Lung (tissue), 12 donors: Measurements from ENCODE around the gene MDC1. TPM values are rescaled to one million over a fixed set of nuclear protein-coding genes. Genes with fewer than 3 reads are reported as not detected.

ENCODE experiments used
- ATAC-seq: fragments of 200-7000 bp; cut with Tn5 transposase; one replicate; pipeline ENCODE4 v1.9.1; 2020; ENCODE audit warnings: moderate number of reproducible peaks; ENCODE audit not compliant: insufficient read depth, low FRiP score
- DNase-seq, 3 donors: peaks; one replicate each; pipeline ENCODE4 v3.0.0-alpha.2; 2013 to 2017
- H3K27ac ChIP-seq, 2 donors: one replicate each; pipeline ENCODE4 v1.5.1; 2013; ENCODE audit warnings: mild to moderate bottlenecking in 2 of 2, moderate library complexity in 2 of 2, control low read depth in 1 of 2, inconsistent platforms in 1 of 2, low read depth in 1 of 2, low read length in 1 of 2
- H3K27me3 ChIP-seq, 3 donors: one replicate each; pipeline ENCODE4 v1.5.1; 2013; ENCODE audit warnings: low read length in 2 of 3; ENCODE audit not compliant: control insufficient read depth in 3 of 3, insufficient read depth in 3 of 3
- H3K36me3 ChIP-seq, 4 donors: one replicate each; pipeline ENCODE4 v1.5.1; 2013; ENCODE audit warnings: low read length in 4 of 4, mild to moderate bottlenecking in 1 of 4, moderate library complexity in 1 of 4; ENCODE audit not compliant: control insufficient read depth in 4 of 4, insufficient read depth in 4 of 4
- H3K4me1 ChIP-seq, 5 donors: one replicate each; pipeline ENCODE4 v1.5.1; 2013; ENCODE audit warnings: low read length in 5 of 5, mild to moderate bottlenecking in 2 of 5, moderate library complexity in 1 of 5; ENCODE audit not compliant: control insufficient read depth in 5 of 5, insufficient read depth in 5 of 5
- H3K4me3 ChIP-seq: one replicate; pipeline ENCODE4 v1.5.1; 2013; ENCODE audit warnings: mild to moderate bottlenecking, control low read depth, moderate library complexity
- H3K9ac ChIP-seq, 2 donors: one replicate each; pipeline ENCODE4 v1.5.1; 2013; ENCODE audit warnings: low read length in 2 of 2, control low read depth in 1 of 2; ENCODE audit not compliant: insufficient read depth in 1 of 2
- H3K9me3 ChIP-seq, 4 donors: one replicate each; pipeline ENCODE4 v1.5.1; 2013; ENCODE audit warnings: low read length in 3 of 4, mild to moderate bottlenecking in 1 of 4, moderate library complexity in 1 of 4; ENCODE audit not compliant: control insufficient read depth in 4 of 4, insufficient read depth in 3 of 4
- CTCF ChIP-seq: IDR thresholded peaks from 2 replicates; pipeline ENCODE4 v1.5.1; 2012; ENCODE audit warnings: mild to moderate bottlenecking; ENCODE audit errors: control extremely low read depth, extremely low read depth
- WGBS, 2 donors: extraction: QIAGEN DNeasy Blood & Tissue Kit; methylation state at CpG; one replicate each; pipeline ENCODE4 v1.1.7; 2013; 5-methylcytosine and 5-hydroxymethylcytosine counted together
- polyA plus RNA-seq, 2 donors: library from polyadenylated mRNA; stranded (reverse); fragments of 200-250 nt; gene quantifications; one replicate each; pipeline ENCODE4 v1.2.1, GENCODE V29; 2013
- total RNA-seq, 2 donors: library from RNA; depleted of rRNA in 1 of 2; stranded (reverse); fragments of >200 nt in 1 of 2; gene quantifications; one replicate each; pipeline ENCODE4 v1.2.1, GENCODE V29; 2014 to 2021
- donor health status: control.
- donor health status: control.
- donor health status: Bipolar disorder and iron deficiency.
- donor health status: healthy.
- donor health status: DM: yes; HTN: yes; CAD: no.

The MDC1 gene
- total and polyA plus RNA-seq, 4 donors: 9.9 to 34.0 (median 12.4) TPM

- Histone ChIP-seq H3K9me3 (no peaks in the 10 kb centered on the region), H3K4me3 (no peak overlapping the region), H3K4me1 (peaks cover 2 to 16% (median 12%) of the 10 kb centered on the region in 5 donors), H3K27me3 (no peaks in the 10 kb centered on the region), H3K9ac (no peak overlapping the region), H3K27ac (peak overlapping the region in 1 of 2 donors; percentile 53), H3K36me3 (no peaks in the 10 kb centered on the region)
- WGBS, 2 donors: 86 to 92% methylated on average over 12 of the region's 12 CpGs
- TF ChIP-seq CTCF: no peak
- DNase-seq (no peak), ATAC-seq (no peak)
Observed at GRCh38 chr6:30749554-30750378, 32.7 kb upstream of the MDC1 start.

DNA sequence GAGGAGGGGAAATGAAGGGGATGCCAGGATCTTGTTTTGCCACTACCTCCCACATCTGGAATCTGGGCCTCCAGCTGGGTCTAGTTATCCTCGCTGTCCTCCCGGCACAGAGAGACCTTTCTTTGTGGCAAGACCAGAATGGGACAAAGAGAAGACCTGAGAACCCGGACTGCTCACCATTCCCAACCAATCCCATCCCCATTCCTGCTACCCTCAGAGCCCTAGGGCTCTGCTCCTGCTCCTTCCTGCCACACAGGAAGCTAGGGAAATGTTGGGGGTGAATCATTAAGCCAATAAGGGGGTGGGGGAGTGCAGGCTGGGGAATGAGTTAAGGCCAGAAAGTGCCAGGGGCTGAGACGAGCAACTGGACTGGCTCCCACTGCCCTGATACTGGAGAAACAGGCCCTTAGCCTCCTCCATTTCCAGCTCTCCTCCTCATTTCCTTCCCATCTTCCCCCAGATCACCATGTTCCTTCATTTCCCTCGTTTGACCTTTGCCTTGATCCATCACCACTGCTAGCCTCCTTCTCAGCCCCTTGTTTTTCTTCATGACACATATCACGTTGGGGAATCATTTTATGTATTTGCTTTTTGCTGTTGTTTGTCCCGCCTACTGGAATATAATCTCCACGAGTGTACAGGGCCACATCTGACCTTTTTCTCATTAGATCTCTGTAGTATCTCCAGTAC, 31.9 kb upstream of the MDC1 start:
- DNase-seq: no peak
- ATAC-seq: no peak

DNA sequence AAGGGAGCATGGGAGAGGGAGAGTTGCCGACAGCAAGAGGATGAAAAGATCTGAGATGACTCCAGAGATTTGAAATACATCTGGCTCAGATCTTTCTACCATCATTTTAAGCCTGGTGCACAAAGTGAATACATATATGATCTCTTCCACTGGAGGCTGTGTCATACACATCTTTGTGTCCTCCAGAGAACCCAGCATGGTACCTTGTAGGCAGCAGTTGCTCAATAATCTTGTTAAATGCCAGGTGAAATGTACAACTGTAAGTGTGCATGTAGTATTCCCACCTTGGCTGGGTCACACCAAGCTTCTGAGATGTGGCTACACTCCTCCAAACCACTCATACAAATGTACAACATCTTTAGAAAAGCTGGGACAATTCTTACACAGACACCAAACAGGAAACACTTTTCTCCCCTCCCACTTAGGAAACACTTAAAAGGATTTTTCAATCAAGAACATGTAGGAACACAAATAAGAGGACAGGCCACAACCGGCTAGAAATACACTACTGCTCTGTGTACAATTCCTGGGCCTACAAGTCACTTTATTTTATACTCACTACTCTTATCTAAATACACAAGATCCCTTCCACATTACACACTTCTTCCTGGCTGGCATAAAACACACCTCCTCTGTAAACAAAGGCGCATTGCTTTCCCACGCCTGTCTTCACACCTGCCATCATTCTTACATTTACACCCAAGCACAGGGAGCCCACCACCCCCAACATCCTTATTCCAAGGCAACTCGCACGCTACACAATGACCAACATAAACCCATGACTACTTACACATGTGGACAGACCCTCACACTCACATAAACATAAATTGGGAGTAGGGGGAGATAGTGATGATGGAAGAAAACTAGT, 31.1 kb upstream of the MDC1 start:
- DNase-seq: no peak
- no peak for ATAC-seq
- Histone ChIP-seq H3K27ac (peak overlapping the region in 1 of 2 donors; percentile 58), H3K36me3 (no peaks in the 10 kb centered on the region), H3K4me3 (no peak overlapping the region), H3K9me3 (no peaks in the 10 kb centered on the region), H3K27me3 (no peaks in the 10 kb centered on the region), H3K9ac (no peak overlapping the region), H3K4me1 (peaks cover 7 to 29% (median 12%) of the 10 kb centered on the region in 5 donors)
- WGBS, 2 donors: 65 to 69% methylated on average over 6 of the region's 6 CpGs
- no peak for TF ChIP-seq CTCF

More for the DNA sequence above, 31.9 kb upstream of the MDC1 start:
- peak overlapping the region in 1 of 2 donors; percentile 58 for H3K27ac ChIP-seq
- H3K4me1 ChIP-seq: peaks cover 5 to 20% (median 12%) of the 10 kb centered on the region in 5 donors
- H3K27me3 ChIP-seq: no peaks in the 10 kb centered on the region
- no peaks in the 10 kb centered on the region for H3K36me3 ChIP-seq
- no peak overlapping the region for H3K4me3 ChIP-seq
- no peak for TF ChIP-seq CTCF
- H3K9ac ChIP-seq: no peak overlapping the region
- no peaks in the 10 kb centered on the region for H3K9me3 ChIP-seq
- WGBS, 2 donors: 79 to 80% methylated on average over 8 of the region's 8 CpGs
